Osteoblast (primary cell): ENCODE results near the gene TTC7B. TPM values are rescaled to one million over a fixed set of nuclear protein-coding genes. Genes with fewer than 3 reads are reported as not detected.

ENCODE experiments used
- DNase-seq: peaks from one replicate; pipeline ENCODE4 v3.0.0; 2011; ENCODE audit warnings: low spot score, mixed read lengths; ENCODE audit not compliant: insufficient read length; ENCODE audit errors: missing footprints
- H2AFZ ChIP-seq: 2 replicates; pipeline ENCODE4 v1.6.0; 2011; ENCODE audit warnings: mild to moderate bottlenecking, low read length
- H3K27ac ChIP-seq: 2 replicates; pipeline ENCODE4 v1.5.1; 2011; ENCODE audit warnings: mild to moderate bottlenecking, low read depth, low read length, moderate library complexity
- H3K27me3 ChIP-seq: 2 replicates; pipeline ENCODE4 v1.6.0; 2012; ENCODE audit warnings: mild to moderate bottlenecking, control low read depth, inconsistent platforms, low read length, moderate library complexity; ENCODE audit not compliant: insufficient read depth
- H3K36me3 ChIP-seq: 2 replicates; pipeline ENCODE4 v1.5.1; 2011; ENCODE audit warnings: mild to moderate bottlenecking, low read length, control low read depth, moderate library complexity; ENCODE audit not compliant: insufficient read depth
- H3K4me1 ChIP-seq: 2 replicates; pipeline ENCODE4 v1.5.1; 2011; ENCODE audit warnings: mild to moderate bottlenecking, low read length, control low read depth, moderate library complexity; ENCODE audit not compliant: insufficient read depth
- H3K4me2 ChIP-seq: 2 replicates; pipeline ENCODE4 v1.6.0; 2011; ENCODE audit warnings: mild to moderate bottlenecking, low read length; ENCODE audit not compliant: insufficient read depth
- H3K4me3 ChIP-seq: fragments of 200-600 bp; sonication (generic); 3 replicates; pipeline ENCODE4 v1.5.1; 2012; ENCODE audit warnings: mild to moderate bottlenecking, low read length, inconsistent platforms; ENCODE audit not compliant: insufficient read depth
- H3K79me2 ChIP-seq: 2 replicates; pipeline ENCODE4 v1.6.0; 2012; ENCODE audit warnings: mild to moderate bottlenecking, low read length, control low read depth, inconsistent platforms; ENCODE audit not compliant: insufficient read depth
- H3K9me3 ChIP-seq: 2 replicates; pipeline ENCODE4 v1.5.1; 2011; ENCODE audit warnings: low read depth, low read length, control low read depth
- H4K20me1 ChIP-seq: 2 replicates; pipeline ENCODE4 v1.6.0; 2012; ENCODE audit warnings: mild to moderate bottlenecking, low read length, control low read depth; ENCODE audit not compliant: insufficient read depth
- total RNA-seq: library from RNA; depleted of rRNA; stranded (reverse); fragments of >200 nt; gene quantifications from 2 replicates; pipeline ENCODE4 v1.2.3, GENCODE V29; 2012
- TF ChIP-seq, protein P1 (sequence below): IDR thresholded peaks from 2 replicates; pipeline ENCODE4 v1.5.1; 2011; ENCODE audit warnings: mild to moderate bottlenecking, low read depth, low read length, moderate library complexity; ENCODE audit errors: extremely low read depth

The TTC7B gene
- total RNA-seq, 1 donor, result 14.5 TPM

DNA sequence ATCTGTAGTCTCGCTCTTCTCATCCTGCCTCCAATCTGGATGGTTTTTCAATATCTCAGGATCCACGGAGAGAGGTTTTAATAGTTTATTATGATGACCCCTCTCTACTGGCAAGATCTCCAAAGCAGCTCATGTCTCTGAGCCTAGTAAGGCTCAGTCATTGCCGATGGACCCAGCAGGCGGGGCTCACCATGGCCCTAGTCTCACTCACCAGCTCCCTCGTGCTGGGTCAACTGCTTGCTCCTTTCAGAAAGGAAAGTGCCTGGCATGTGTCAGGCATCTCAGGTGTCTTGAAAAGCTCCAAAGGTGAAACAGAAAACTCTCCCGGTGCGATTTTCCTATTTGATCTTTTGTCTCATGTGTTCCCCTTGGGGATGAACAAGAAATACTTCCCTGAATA lies 240.4 kb downstream of the TTC7B start:
- H3K27ac ChIP-seq, result no peak overlapping the region
- no peaks in the 10 kb centered on the region for H3K9me3 ChIP-seq
- H3K4me1 ChIP-seq, result peaks cover 16% of the 10 kb centered on the region
- H3K27me3 ChIP-seq, result no peaks in the 10 kb centered on the region
- H3K36me3 ChIP-seq, result no peaks in the 10 kb centered on the region
- no peak overlapping the region for H3K4me3 ChIP-seq
- H3K4me2 ChIP-seq, result no peak overlapping the region
- no peaks in the 10 kb centered on the region for H3K79me2 ChIP-seq
- peak; percentile 51 for DNase-seq
- no peaks in the 10 kb centered on the region for H4K20me1 ChIP-seq
- TF ChIP-seq, protein P1, sequence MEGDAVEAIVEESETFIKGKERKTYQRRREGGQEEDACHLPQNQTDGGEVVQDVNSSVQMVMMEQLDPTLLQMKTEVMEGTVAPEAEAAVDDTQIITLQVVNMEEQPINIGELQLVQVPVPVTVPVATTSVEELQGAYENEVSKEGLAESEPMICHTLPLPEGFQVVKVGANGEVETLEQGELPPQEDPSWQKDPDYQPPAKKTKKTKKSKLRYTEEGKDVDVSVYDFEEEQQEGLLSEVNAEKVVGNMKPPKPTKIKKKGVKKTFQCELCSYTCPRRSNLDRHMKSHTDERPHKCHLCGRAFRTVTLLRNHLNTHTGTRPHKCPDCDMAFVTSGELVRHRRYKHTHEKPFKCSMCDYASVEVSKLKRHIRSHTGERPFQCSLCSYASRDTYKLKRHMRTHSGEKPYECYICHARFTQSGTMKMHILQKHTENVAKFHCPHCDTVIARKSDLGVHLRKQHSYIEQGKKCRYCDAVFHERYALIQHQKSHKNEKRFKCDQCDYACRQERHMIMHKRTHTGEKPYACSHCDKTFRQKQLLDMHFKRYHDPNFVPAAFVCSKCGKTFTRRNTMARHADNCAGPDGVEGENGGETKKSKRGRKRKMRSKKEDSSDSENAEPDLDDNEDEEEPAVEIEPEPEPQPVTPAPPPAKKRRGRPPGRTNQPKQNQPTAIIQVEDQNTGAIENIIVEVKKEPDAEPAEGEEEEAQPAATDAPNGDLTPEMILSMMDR, result no peak
- no peak overlapping the region for H2AFZ ChIP-seq

DNA sequence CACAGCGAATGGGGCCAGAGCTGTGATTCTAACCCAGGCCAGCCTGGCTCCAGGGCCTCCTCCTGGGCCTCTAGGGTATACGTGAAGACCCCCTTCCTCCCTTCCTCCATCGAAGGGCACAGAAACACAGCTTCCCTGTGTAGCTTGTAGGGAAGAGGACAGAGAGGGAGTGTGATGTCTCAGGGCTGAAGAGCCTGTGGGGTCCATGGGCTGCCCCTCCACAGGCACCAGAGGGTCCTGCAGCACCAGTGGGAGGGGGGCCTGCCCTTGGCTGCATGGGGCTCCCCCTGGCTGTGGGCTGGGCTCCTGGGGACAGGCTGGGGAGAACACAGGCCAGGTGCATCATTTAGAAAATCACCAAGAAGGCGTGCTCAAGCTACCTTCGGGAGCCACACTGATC lies 240.9 kb downstream of the TTC7B start:
- Histone ChIP-seq H3K27ac (no peak overlapping the region), H3K4me3 (no peak overlapping the region), H3K79me2 (no peaks in the 10 kb centered on the region), H3K4me2 (no peak overlapping the region), H3K4me1 (peaks cover 16% of the 10 kb centered on the region), H3K27me3 (no peaks in the 10 kb centered on the region), H3K9me3 (no peaks in the 10 kb centered on the region), H2AFZ (no peak overlapping the region), H4K20me1 (no peaks in the 10 kb centered on the region), H3K36me3 (no peaks in the 10 kb centered on the region)
- peak; percentile 71 for DNase-seq
- TF ChIP-seq, protein P1, result no peak

DNA sequence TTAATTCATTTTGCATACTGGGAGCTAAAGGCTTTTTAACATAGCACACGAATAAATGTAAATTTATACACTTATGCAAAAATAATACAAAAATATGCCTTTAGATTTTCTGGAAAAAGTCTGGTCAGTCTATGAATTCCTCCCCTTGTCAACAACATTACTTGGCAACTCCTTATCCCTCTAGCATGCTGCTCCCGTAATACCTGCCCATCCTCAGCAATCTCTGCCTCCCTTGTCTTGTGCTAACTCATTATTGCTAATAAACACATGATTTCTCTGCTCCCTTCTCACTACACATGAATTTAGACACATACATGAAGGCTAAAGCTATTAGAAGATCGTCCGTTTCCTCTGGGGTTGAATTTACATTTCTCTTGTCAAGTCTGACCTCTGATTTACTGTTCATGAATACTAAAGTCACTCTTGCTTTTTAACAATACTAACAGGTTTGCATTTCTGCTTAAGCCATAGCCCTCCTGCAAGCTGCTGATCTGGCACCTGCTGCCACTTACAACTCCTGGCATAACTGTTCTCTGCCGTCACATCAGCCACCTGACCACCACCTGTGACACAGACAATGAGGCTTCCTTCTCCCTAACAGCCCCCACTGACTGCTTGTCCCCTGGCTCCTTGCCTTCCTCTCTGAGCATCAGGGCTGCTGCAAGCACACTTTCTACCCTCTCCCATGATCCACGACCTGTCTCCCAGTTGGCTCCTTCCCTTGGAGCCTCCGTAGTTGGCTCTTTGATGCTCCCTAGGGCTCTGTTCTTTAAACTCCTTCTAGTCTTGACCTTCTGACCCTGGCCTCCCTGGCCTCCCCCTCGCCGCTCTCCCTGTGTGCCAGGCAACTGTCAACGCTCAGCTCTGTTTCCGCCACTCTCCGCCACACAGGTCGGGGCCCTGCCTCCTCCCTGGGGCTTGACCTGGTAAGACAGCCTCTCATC lies 241.8 kb downstream of the TTC7B start:
- Histone ChIP-seq H3K36me3 (no peaks in the 10 kb centered on the region), H3K4me1 (peaks cover 16% of the 10 kb centered on the region), H2AFZ (no peak overlapping the region), H3K4me2 (no peak overlapping the region), H3K27ac (no peak overlapping the region), H3K27me3 (no peaks in the 10 kb centered on the region), H4K20me1 (peaks cover 3% of the 10 kb centered on the region), H3K4me3 (no peak overlapping the region), H3K79me2 (no peaks in the 10 kb centered on the region), H3K9me3 (no peaks in the 10 kb centered on the region)
- peak; percentile 78 for DNase-seq
- TF ChIP-seq, protein P1, result no peak

DNA sequence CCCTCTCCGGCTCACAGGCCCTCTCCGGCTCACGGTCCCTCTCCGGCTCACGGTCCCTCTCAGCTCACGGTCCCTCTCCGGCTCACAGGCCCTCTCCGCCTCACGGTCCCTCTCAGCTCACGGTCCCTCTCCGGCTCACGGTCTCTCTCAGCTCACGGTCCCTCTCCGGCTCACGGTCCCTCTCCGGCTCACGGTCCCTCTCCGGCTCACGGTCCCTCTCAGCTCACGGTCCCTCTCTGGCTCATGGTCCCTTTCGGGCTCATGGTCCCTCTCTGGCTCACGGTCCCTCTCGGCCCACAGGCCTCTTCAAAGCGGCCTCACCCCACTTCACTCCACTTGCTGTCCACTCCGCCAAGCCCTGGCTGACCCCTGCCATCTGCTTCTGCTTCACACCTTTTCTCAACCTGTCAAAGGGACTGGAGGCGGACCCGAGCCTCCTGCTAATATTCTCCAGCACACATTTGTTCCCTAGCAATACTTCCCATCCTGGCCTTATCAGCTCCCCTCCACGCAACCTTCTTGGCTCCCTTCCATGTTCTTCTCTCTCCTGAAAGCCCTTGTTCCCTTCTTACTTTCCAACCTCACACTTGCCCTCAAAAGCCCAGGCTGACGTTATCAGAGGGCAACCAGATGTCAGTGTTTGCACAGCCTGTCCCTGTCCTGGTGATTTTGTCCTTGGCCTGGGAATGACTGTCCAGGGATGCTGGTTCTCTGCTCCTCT lies 242.7 kb downstream of the TTC7B start:
- Histone ChIP-seq H3K9me3 (no peaks in the 10 kb centered on the region), H3K27me3 (no peaks in the 10 kb centered on the region), H2AFZ (no peak overlapping the region), H3K4me2 (no peak overlapping the region), H4K20me1 (peaks cover 3% of the 10 kb centered on the region), H3K4me3 (no peak overlapping the region), H3K36me3 (no peaks in the 10 kb centered on the region), H3K27ac (no peak overlapping the region), H3K79me2 (no peaks in the 10 kb centered on the region), H3K4me1 (peaks cover 16% of the 10 kb centered on the region)
- TF ChIP-seq, protein P1, result no peak
- peak; percentile 22 for DNase-seq
